H9 (cell line): ENCODE measurements around the gene PPP2R3A. TPM values are rescaled to one million over a fixed set of nuclear protein-coding genes. Genes with fewer than 3 reads are reported as not detected.

Experiments
- DNase-seq: peaks from one replicate; pipeline ENCODE4 v3.0.0-alpha.2; 2017
- H2AFZ ChIP-seq: one replicate; pipeline ENCODE4 v1.6.1; 2013; ENCODE audit warnings: mild to moderate bottlenecking, low read length, control low read depth, moderate library complexity
- H2AK5ac ChIP-seq: 2 replicates; pipeline ENCODE4 v1.6.1; 2013; ENCODE audit warnings: low read length, control low read depth, mixed read lengths; ENCODE audit not compliant: insufficient read length
- H2BK120ac ChIP-seq: one replicate; pipeline ENCODE4 v1.6.1; 2013; ENCODE audit warnings: low read depth, mild to moderate bottlenecking, low read length, control low read depth, inconsistent platforms; ENCODE audit not compliant: poor library complexity, severe bottlenecking
- H2BK12ac ChIP-seq: 2 replicates; pipeline ENCODE4 v1.6.1; 2013; ENCODE audit warnings: low read length, control low read depth, mixed read lengths, low read depth; ENCODE audit not compliant: insufficient read length
- H2BK15ac ChIP-seq: 2 replicates; pipeline ENCODE4 v1.6.1; 2013; ENCODE audit warnings: low read depth, low read length, control low read depth
- H2BK20ac ChIP-seq: one replicate; pipeline ENCODE4 v1.6.1; 2013; ENCODE audit warnings: low read depth, mild to moderate bottlenecking, low read length, control low read depth, inconsistent platforms; ENCODE audit not compliant: poor library complexity, severe bottlenecking
- H2BK5ac ChIP-seq: 2 replicates; pipeline ENCODE4 v1.6.1; 2013; ENCODE audit warnings: low read length, control low read depth, mixed read lengths; ENCODE audit not compliant: insufficient read length
- H3K14ac ChIP-seq: 2 replicates; pipeline ENCODE4 v1.6.1; 2013; ENCODE audit warnings: low read length, control low read depth; ENCODE audit not compliant: insufficient read depth
- H3K18ac ChIP-seq: 2 replicates; pipeline ENCODE4 v1.6.1; 2013; ENCODE audit warnings: low read depth, mild to moderate bottlenecking, mixed read lengths, low read length, control low read depth; ENCODE audit not compliant: insufficient read length
- H3K23ac ChIP-seq: 2 replicates; pipeline ENCODE4 v1.6.1; 2013; ENCODE audit warnings: low read length, control low read depth, mixed read lengths, low read depth; ENCODE audit not compliant: insufficient read length
- H3K23me2 ChIP-seq: 2 replicates; pipeline ENCODE4 v1.6.1; 2013; ENCODE audit warnings: low read depth, mild to moderate bottlenecking, mixed read lengths, low read length, control low read depth; ENCODE audit not compliant: insufficient read length, poor library complexity, severe bottlenecking
- H3K27ac ChIP-seq: 2 replicates; pipeline ENCODE4 v1.5.1; 2013; ENCODE audit warnings: low read length, control low read depth, mixed read lengths, low read depth; ENCODE audit not compliant: insufficient read length
- H3K27me3 ChIP-seq: 2 replicates; pipeline ENCODE4 v1.6.1; 2013; ENCODE audit warnings: low read length, control low read depth, inconsistent platforms; ENCODE audit not compliant: insufficient read depth
- H3K4ac ChIP-seq: 2 replicates; pipeline ENCODE4 v1.6.1; 2013; ENCODE audit warnings: low read depth, mild to moderate bottlenecking, control low read depth, inconsistent platforms, low read length, moderate library complexity
- H3K4me1 ChIP-seq: 2 replicates; pipeline ENCODE4 v1.6.1; 2013; ENCODE audit warnings: low read length, control low read depth, inconsistent platforms; ENCODE audit not compliant: insufficient read depth
- H3K4me2 ChIP-seq: 2 replicates; pipeline ENCODE4 v1.6.1; 2013; ENCODE audit warnings: low read length, control low read depth, mixed read lengths; ENCODE audit not compliant: insufficient read length, insufficient read depth
- H3K56ac ChIP-seq: 2 replicates; pipeline ENCODE4 v1.6.1; 2013; ENCODE audit warnings: low read depth, mild to moderate bottlenecking, mixed read lengths, low read length, control low read depth; ENCODE audit not compliant: insufficient read length
- H3K79me1 ChIP-seq: 2 replicates; pipeline ENCODE4 v1.6.1; 2013; ENCODE audit warnings: low read depth, mild to moderate bottlenecking, moderate library complexity, low read length, control low read depth, inconsistent platforms; ENCODE audit not compliant: insufficient read depth, poor library complexity, severe bottlenecking
- H3K79me2 ChIP-seq: 2 replicates; pipeline ENCODE4 v1.6.1; 2013; ENCODE audit warnings: low read length, control low read depth, inconsistent platforms; ENCODE audit not compliant: insufficient read depth
- H3K9ac ChIP-seq: 2 replicates; pipeline ENCODE4 v1.6.1; 2013; ENCODE audit warnings: low read length, control low read depth, mixed read lengths; ENCODE audit not compliant: insufficient read length; ENCODE audit errors: extremely low read depth
- H3K9me3 ChIP-seq: one replicate; pipeline ENCODE4 v1.6.1; 2013; ENCODE audit warnings: low read depth, low read length, inconsistent platforms; ENCODE audit not compliant: control insufficient read depth
- H3T11ph ChIP-seq: one replicate; pipeline ENCODE4 v1.6.1; 2013; ENCODE audit warnings: mild to moderate bottlenecking, low read length, control low read depth, inconsistent platforms
- H4K20me1 ChIP-seq: one replicate; pipeline ENCODE4 v1.6.1; 2013; ENCODE audit not compliant: control insufficient read depth, insufficient read length, insufficient read depth
- H4K5ac ChIP-seq: 2 replicates; pipeline ENCODE4 v1.6.1; 2013; ENCODE audit warnings: low read depth, mild to moderate bottlenecking, mixed read lengths, low read length, control low read depth; ENCODE audit not compliant: insufficient read length
- H4K8ac ChIP-seq: replicated peaks from 2 replicates; pipeline ENCODE4 v1.6.1; 2013; ENCODE audit warnings: low read length, control low read depth, mixed read lengths, low read depth; ENCODE audit not compliant: insufficient read length
- H4K91ac ChIP-seq: 2 replicates; pipeline ENCODE4 v1.6.1; 2013; ENCODE audit warnings: low read depth, mild to moderate bottlenecking, moderate library complexity, mixed read lengths, low read length, control low read depth; ENCODE audit not compliant: insufficient read length
- H3K27ac Mint-ChIP-seq, 3 experiments: 2 replicates in 2 of 3; 3 replicates in 1 of 3; pipeline ENCODE4 v1.8.0; 2020 to 2021; ENCODE audit warnings: mixed read lengths in 3 of 3, mild to moderate bottlenecking in 1 of 3, moderate library complexity in 1 of 3
- H3K27me3 Mint-ChIP-seq: 2 replicates; pipeline ENCODE4 v1.8.0; 2021; ENCODE audit warnings: low read depth, mild to moderate bottlenecking, moderate library complexity, mixed read lengths
- H3K36me3 Mint-ChIP-seq, 3 experiments: 2 replicates in 2 of 3; 3 replicates in 1 of 3; pipeline ENCODE4 v1.8.0; 2020 to 2021; ENCODE audit warnings: low read depth in 3 of 3, mixed read lengths in 3 of 3; ENCODE audit not compliant: insufficient read depth in 1 of 3
- H3K4me1 Mint-ChIP-seq, 2 experiments: 2 replicates each; pipeline ENCODE4 v1.8.0; 2020; ENCODE audit warnings: mixed read lengths in 2 of 2
- H3K4me3 Mint-ChIP-seq, 2 experiments: 2 replicates in 1 of 2; 3 replicates in 1 of 2; pipeline ENCODE4 v1.8.0; 2020 to 2021; ENCODE audit warnings: mild to moderate bottlenecking in 2 of 2, mixed read lengths in 2 of 2, moderate library complexity in 1 of 2
- H3K9me3 Mint-ChIP-seq, 2 experiments: 2 replicates in 1 of 2; 3 replicates in 1 of 2; pipeline ENCODE4 v1.8.0; 2020; ENCODE audit warnings: mild to moderate bottlenecking in 2 of 2, mixed read lengths in 2 of 2, moderate library complexity in 1 of 2
- WGBS: extraction: QIAGEN DNeasy Blood & Tissue Kit; methylation state at CpG from one replicate; pipeline ENCODE4 v1.1.7; 2013; ENCODE audit warnings: missing lambda C conversion rate, low lambda C conversion rate, mixed read lengths; ENCODE audit not compliant: insufficient read length; ENCODE audit errors: extremely low coverage; 5-methylcytosine and 5-hydroxymethylcytosine counted together
- total RNA-seq: library from RNA; stranded (reverse); gene quantifications from 2 replicates; pipeline ENCODE4 v1.2.1, GENCODE V29; 2021
- TF ChIP-seq, protein P1 (sequence below): fragments of 200-600 bp; sonication (generic); conservative IDR thresholded peaks from 3 replicates; pipeline ENCODE4 v1.8.0; 2021; ENCODE audit warnings: antibody characterized with exemption, mild to moderate bottlenecking

The PPP2R3A gene
- total RNA-seq, 1 experiment from 2014 or later, result 12.4 TPM

DNA sequence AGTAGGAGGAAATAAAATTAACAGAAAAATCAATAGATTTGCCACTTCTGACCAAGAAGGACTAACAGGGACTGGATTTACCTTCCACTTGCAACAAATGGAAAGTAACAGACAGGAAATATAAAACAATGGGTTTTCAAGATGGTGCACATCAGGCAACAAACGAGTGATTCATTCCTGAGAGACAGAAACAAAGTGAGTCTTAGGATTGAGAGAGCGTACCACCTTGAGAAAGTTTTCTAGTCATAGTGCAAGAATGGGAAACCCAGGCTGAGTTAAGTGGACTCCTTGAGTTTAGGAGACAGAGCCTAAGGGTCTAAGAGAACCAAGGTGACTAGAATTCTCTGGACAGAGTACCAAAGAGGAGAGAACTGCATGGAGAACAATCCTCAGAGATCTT is 101.7 kb downstream of the PPP2R3A start:
- no peaks in the 10 kb centered on the region for H3K23me2 ChIP-seq
- Mint-ChIP-seq H3K27me3 (no peaks in the 10 kb centered on the region), H3K36me3 (peaks cover under 1 to 19% (median 6%) of the 10 kb centered on the region in 3 experiments), H3K4me1 (no peaks in the 10 kb centered on the region), H3K4me3 (no peak overlapping the region), H3K9me3 (peaks cover 4% of the 10 kb centered on the region in 2 experiments; a peak in 3 of 5 replicates), H3K27ac (no peak overlapping the region)
- H2AFZ ChIP-seq, result no peak overlapping the region
- no peak overlapping the region for H3K14ac ChIP-seq
- no peaks in the 10 kb centered on the region for H3K79me2 ChIP-seq
- no peak overlapping the region for H2BK20ac ChIP-seq
- no peak overlapping the region for H2AK5ac ChIP-seq
- no CpG with 5 or more reads among the region's 2 CpGs for WGBS
- no peak overlapping the region for H3T11ph ChIP-seq
- no peak overlapping the region for H3K4ac ChIP-seq
- H3K23ac ChIP-seq, result no peak overlapping the region
- no peak overlapping the region for H2BK15ac ChIP-seq
- H3K79me1 ChIP-seq, result no peaks in the 10 kb centered on the region
- TF ChIP-seq, protein P1, sequence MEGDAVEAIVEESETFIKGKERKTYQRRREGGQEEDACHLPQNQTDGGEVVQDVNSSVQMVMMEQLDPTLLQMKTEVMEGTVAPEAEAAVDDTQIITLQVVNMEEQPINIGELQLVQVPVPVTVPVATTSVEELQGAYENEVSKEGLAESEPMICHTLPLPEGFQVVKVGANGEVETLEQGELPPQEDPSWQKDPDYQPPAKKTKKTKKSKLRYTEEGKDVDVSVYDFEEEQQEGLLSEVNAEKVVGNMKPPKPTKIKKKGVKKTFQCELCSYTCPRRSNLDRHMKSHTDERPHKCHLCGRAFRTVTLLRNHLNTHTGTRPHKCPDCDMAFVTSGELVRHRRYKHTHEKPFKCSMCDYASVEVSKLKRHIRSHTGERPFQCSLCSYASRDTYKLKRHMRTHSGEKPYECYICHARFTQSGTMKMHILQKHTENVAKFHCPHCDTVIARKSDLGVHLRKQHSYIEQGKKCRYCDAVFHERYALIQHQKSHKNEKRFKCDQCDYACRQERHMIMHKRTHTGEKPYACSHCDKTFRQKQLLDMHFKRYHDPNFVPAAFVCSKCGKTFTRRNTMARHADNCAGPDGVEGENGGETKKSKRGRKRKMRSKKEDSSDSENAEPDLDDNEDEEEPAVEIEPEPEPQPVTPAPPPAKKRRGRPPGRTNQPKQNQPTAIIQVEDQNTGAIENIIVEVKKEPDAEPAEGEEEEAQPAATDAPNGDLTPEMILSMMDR, result no peak
- H4K20me1 ChIP-seq, result no peaks in the 10 kb centered on the region
- no peak overlapping the region for H3K27ac ChIP-seq
- no peaks in the 10 kb centered on the region for H3K9me3 ChIP-seq
- no peaks in the 10 kb centered on the region for H3K27me3 ChIP-seq
- H2BK5ac ChIP-seq, result no peak overlapping the region
- H3K56ac ChIP-seq, result no peak overlapping the region
- H2BK120ac ChIP-seq, result no peak overlapping the region
- no peak overlapping the region for H3K18ac ChIP-seq
- no peak overlapping the region for H4K8ac ChIP-seq
- no peaks in the 10 kb centered on the region for H3K4me1 ChIP-seq
- H2BK12ac ChIP-seq, result no peak overlapping the region
- no peak for DNase-seq
- H4K5ac ChIP-seq, result no peak overlapping the region
- no peak overlapping the region for H4K91ac ChIP-seq
- H3K9ac ChIP-seq, result no peak overlapping the region
- H3K4me2 ChIP-seq, result no peak overlapping the region
